K562 (cell line): ENCODE results near the gene TIGAR. TPM values are rescaled to one million over a fixed set of nuclear protein-coding genes. Genes with fewer than 3 reads are reported as not detected.

Experiments
- ARID1B ChIP-seq: fragments of 450-650 bp; IDR thresholded peaks from 2 replicates; pipeline ENCODE4 v1.6.1; 2016; ENCODE audit warnings: antibody characterized with exemption, mild to moderate bottlenecking, inconsistent platforms
- E2F6 ChIP-seq, 2 experiments: IDR thresholded peaks; 2 replicates each; pipeline ENCODE4 v1.6.1; 2011; ENCODE audit warnings: borderline replicate concordance in 1 of 2, control low read depth in 1 of 2, low read depth in 1 of 2, low read length in 1 of 2, mild to moderate bottlenecking in 1 of 2, mixed read lengths in 1 of 2, moderate library complexity in 1 of 2; ENCODE audit not compliant: insufficient read depth in 1 of 2, insufficient read length in 1 of 2, poor library complexity in 1 of 2, severe bottlenecking in 1 of 2; ENCODE audit errors: extremely low read depth in 1 of 2
- FOXJ3 ChIP-seq: sonication (generic); formaldehyde crosslinking; IDR thresholded peaks from 2 replicates; pipeline ENCODE4 v1.4.0; 2020; ENCODE audit warnings: mild to moderate bottlenecking, missing genetic modification reagents
- FOXP1 ChIP-seq: sonication (generic); formaldehyde crosslinking; IDR thresholded peaks from 2 replicates; pipeline ENCODE4 v1.8.0; 2022; ENCODE audit warnings: mild to moderate bottlenecking, missing genetic modification reagents
- GABPA ChIP-seq: fragments of 200-800 bp; sonication (Bioruptor generic); conservative IDR thresholded peaks from 2 replicates; pipeline ENCODE4 v1.6.1; 2016; ENCODE audit warnings: low read depth, missing genetic modification characterization, missing compliant biosample characterization
- HDAC1 ChIP-seq, 2 experiments: fragments of 450-650 bp; IDR thresholded peaks; 2 replicates each; pipeline ENCODE4 v1.6.1; 2016 to 2017; ENCODE audit warnings: inconsistent platforms in 1 of 2, mild to moderate bottlenecking in 1 of 2, moderate library complexity in 1 of 2
- HES1 ChIP-seq: fragments of 450-650 bp; IDR thresholded peaks from 2 replicates; pipeline ENCODE4 v1.6.1; 2016; ENCODE audit warnings: low read depth, mild to moderate bottlenecking, moderate library complexity
- KDM2B ChIP-seq: fragments of 250-450 bp; sonication (Bioruptor Pico); IDR thresholded peaks from 2 replicates; pipeline ENCODE4 v1.8.0; 2021; ENCODE audit warnings: mild to moderate bottlenecking, moderate library complexity
- MLLT1 ChIP-seq, 2 experiments: fragments of 450-650 bp; IDR thresholded peaks; 2 replicates each; pipeline ENCODE4 v1.6.1; 2016
- MNT ChIP-seq, 2 experiments: fragments of 450-650 bp; conservative IDR thresholded peaks; 2 replicates each; pipeline ENCODE4 v1.6.1; 2017; ENCODE audit warnings: mild to moderate bottlenecking in 2 of 2, moderate library complexity in 2 of 2
- NEUROD1 ChIP-seq: fragments of 150-350 bp; IDR thresholded peaks from 2 replicates; pipeline ENCODE4 v1.6.1; 2014; ENCODE audit warnings: borderline replicate concordance, low read length, low read depth; ENCODE audit not compliant: partially characterized antibody
- NFYB ChIP-seq: IDR thresholded peaks from 2 replicates; pipeline ENCODE4 v1.6.1; 2011; ENCODE audit warnings: mild to moderate bottlenecking, moderate library complexity; ENCODE audit not compliant: insufficient read length; ENCODE audit errors: extremely low read depth
- POLR2A ChIP-seq: fragments of 450-650 bp; conservative IDR thresholded peaks from 2 replicates; pipeline ENCODE4 v1.6.1; 2016
- STAT5A ChIP-seq: IDR thresholded peaks from 2 replicates; pipeline ENCODE4 v1.6.1; 2012; ENCODE audit warnings: low read length, inconsistent platforms, borderline replicate concordance
- TCF3 ChIP-seq: sonication (generic); formaldehyde crosslinking; IDR thresholded peaks from 2 replicates; pipeline ENCODE4 v1.4.0; 2020; ENCODE audit warnings: mild to moderate bottlenecking, missing genetic modification reagents
- TEAD1 ChIP-seq, 2 experiments: fragments of 450-650 bp in 1 of 2; sonication (generic) in 1 of 2; formaldehyde crosslinking; IDR thresholded peaks; 2 replicates each; pipeline versions ENCODE4 v1.4.0 to v1.8.0; 2020 to 2022; ENCODE audit warnings: mild to moderate bottlenecking in 2 of 2, missing genetic modification reagents in 1 of 2
- TEAD4 ChIP-seq, 2 experiments: sonication (generic) in 1 of 2; formaldehyde crosslinking in 1 of 2; IDR thresholded peaks; 2 replicates each; pipeline versions ENCODE4 v1.6.1 to v1.8.0; 2012 to 2022; ENCODE audit warnings: borderline replicate concordance in 1 of 2, inconsistent platforms in 1 of 2, low read length in 1 of 2, mild to moderate bottlenecking in 1 of 2, missing genetic modification reagents in 1 of 2
- YY1 ChIP-seq, 3 experiments: IDR thresholded peaks; 2 replicates each; pipeline ENCODE4 v1.6.1; 2011; ENCODE audit warnings: low read length in 2 of 3, mild to moderate bottlenecking in 2 of 3, moderate library complexity in 2 of 3, borderline replicate concordance in 1 of 3, control low read depth in 1 of 3, low read depth in 1 of 3; ENCODE audit not compliant: insufficient read depth in 3 of 3, insufficient replicate concordance in 2 of 3, control insufficient read depth in 1 of 3, insufficient read length in 1 of 3; ENCODE audit errors: extremely low read depth in 1 of 3
- polyA plus RNA-seq, 8 experiments: library from polyadenylated mRNA; depleted of rRNA in 4 of 8; stranded (reverse) in 5 of 8; unstranded in 3 of 8; fragments of >200 nt; fragmentation: Nextera tagmentation in 2 of 8; fragmentation: Illumina TruSeq in 1 of 8; extraction: Ambion mirVana in 2 of 8; extraction: Trizol in 1 of 8; gene quantifications; 2 replicates each; pipeline versions ENCODE4 v1.2.1 to v1.2.3, GENCODE V29; 2011 to 2014; ENCODE audit warnings: inconsistent platforms in 1 of 8, missing spikeins in 1 of 8
- total RNA-seq, 7 experiments: library from RNA; depleted of rRNA in 6 of 7; stranded (reverse); fragments of >200 nt in 6 of 7; fragmentation: Illumina TruSeq in 2 of 7; extraction: Trizol in 2 of 7; gene quantifications; 2 replicates each; pipeline versions ENCODE4 v1.2.1 to v1.2.3, GENCODE V29; 2011 to 2021; ENCODE audit warnings: low replicate concordance in 1 of 7

The TIGAR gene
- total and polyA plus RNA-seq, 9 of the 15 experiments (the other 6 are each of a cell fraction or from before 2014, with no cell fraction given) = 0.11 to 1.0 (median 0.53) TPM; not detected in 2

GRCh38 chr12:4320853-4321701 is at the start of gene TIGAR (continued):
- TF ChIP-seq STAT5A (peak; percentile 44; the same call in 1 of the 2 replicates), HES1 (peak; percentile 98), YY1 (IDR thresholded peaks at IDR 0.05; ENCODE audit: borderline replicate concordance in 1 of 3, control insufficient read depth in 1 of 3, extremely low read depth in 1 of 3, insufficient read depth in 3 of 3, insufficient read length in 1 of 3, insufficient replicate concordance in 2 of 3, low read depth in 1 of 3, low read length in 2 of 3) (peak in 1 of 3 experiments; percentile 71), FOXJ3 (CRISPR knock-in tag) (no peak), POLR2A (peak; percentile 64), GABPA (tag) (peak; percentile 84), TEAD4 (IDR thresholded peaks at IDR 0.05; ENCODE audit: low read length) (peak; percentile 93), TEAD4 (CRISPR knock-in tag; IDR thresholded peaks at IDR 0.05; ENCODE audit: borderline replicate concordance) (no peak), MLLT1 (IDR thresholded peaks at IDR 0.05) (peak in 1 of 2 experiments; percentile 93; a peak in 2 of 4 replicates), ARID1B (peak; percentile 59), TCF3 (CRISPR knock-in tag) (peak; percentile 71), NFYB (peak; percentile 59), MNT (conservative IDR thresholded peaks at IDR 0.05) (peak in 1 of 2 experiments; percentile 68; a peak in 1 of 4 replicates), HDAC1 (IDR thresholded peaks at IDR 0.05) (peak; percentile 69 to 99; a peak in 3 of 4 replicates), KDM2B (CRISPR knock-in tag) (0 out of 2 replicates have a peak, but pooled peaks have one; percentile 32), E2F6 (IDR thresholded peaks at IDR 0.05; ENCODE audit: borderline replicate concordance in 1 of 2, extremely low read depth in 1 of 2, insufficient read depth in 1 of 2, insufficient read length in 1 of 2, low read depth in 1 of 2, low read length in 1 of 2, poor library complexity in 1 of 2, severe bottlenecking in 1 of 2) (peak; percentile 26 to 60), NEUROD1 (peak; percentile 14), TEAD1 (CRISPR knock-in tag; IDR thresholded peaks at IDR 0.05) (peak; percentile 98 to 99), FOXP1 (CRISPR knock-in tag) (no peak)
